ENCODE measurements around the gene POGLUT3. TPM values are rescaled to one million over a fixed set of nuclear protein-coding genes. Genes with fewer than 3 reads are reported as not detected.

POGLUT3 gene
- total and polyA plus RNA-seq, 9 of the 15 experiments (the other 6 are each of a cell fraction or from before 2014, with no cell fraction given) = 4.6 to 29.7 (median 17.8) TPM

GRCh38 chr11:108497317-108498045, 703 bp downstream of the POGLUT3 start (continued):
- 0 out of 2 replicates have a peak, but pooled peaks have one; percentile 16 for TF ChIP-seq SREBF1 (IDR thresholded peaks at IDR 0.05; ENCODE audit: borderline replicate concordance, low read depth, low read length)
- no peak for TF ChIP-seq MYBL2 (IDR thresholded peaks at IDR 0.05; ENCODE audit: low read depth)
- no peak for TF ChIP-seq MYBL2 (CRISPR knock-in tag; IDR thresholded peaks at IDR 0.05; ENCODE audit: borderline replicate concordance)
- no peak for TF ChIP-seq KLF1 (tag; IDR thresholded peaks at IDR 0.05)
- TF ChIP-seq ZNF76 (CRISPR knock-in tag; IDR thresholded peaks at IDR 0.05; ENCODE audit: borderline replicate concordance) = no peak
- peak in 1 of 2 experiments; percentile 62; a peak in 1 of 4 replicates for TF ChIP-seq TRIM24 (IDR thresholded peaks at IDR 0.05)
- peak; percentile 90 for TF ChIP-seq KDM5B (IDR thresholded peaks at IDR 0.05; ENCODE audit: insufficient replicate concordance, low read depth, low read length)
- TF ChIP-seq CBFA2T2 (conservative IDR thresholded peaks at IDR 0.05) = no peak
- TF ChIP-seq ARHGAP35 (IDR thresholded peaks at IDR 0.05; ENCODE audit: partially characterized antibody) = no peak
- TF ChIP-seq SRF (CRISPR knock-in tag; IDR thresholded peaks at IDR 0.05) = no peak
- no peak for TF ChIP-seq ZSCAN29 (IDR thresholded peaks at IDR 0.05)
- TF ChIP-seq BHLHE40 (IDR thresholded peaks at IDR 0.05; ENCODE audit: low read length) = peak; percentile 70
- no peak for TF ChIP-seq CCAR2 (IDR thresholded peaks at IDR 0.05; ENCODE audit: low read depth, low read length)
- TF ChIP-seq CEBPZ (IDR thresholded peaks at IDR 0.05; ENCODE audit: borderline replicate concordance, low read depth, low read length) = no peak
- no peak for TF ChIP-seq ZBTB33 (CRISPR knock-in tag; IDR thresholded peaks at IDR 0.05)
- TF ChIP-seq HDAC6 (IDR thresholded peaks at IDR 0.05; ENCODE audit: low read depth, low read length) = no peak
- TF ChIP-seq RBM39 (optimal IDR thresholded peaks at IDR 0.05; ENCODE audit: low read depth, low read length) = peak; percentile 54
- no peak for TF ChIP-seq TSC22D4 (tag; IDR thresholded peaks at IDR 0.05)
- peak; percentile 38 to 46 for TF ChIP-seq AFF1 (IDR thresholded peaks at IDR 0.05; ENCODE audit: low read depth in 1 of 2, partially characterized antibody in 2 of 2)
- TF ChIP-seq ZNF583 (CRISPR knock-in tag; IDR thresholded peaks at IDR 0.05) = no peak

Measured in K562 (cell line).